ENCODE results near the gene OXGR1.

DNA sequence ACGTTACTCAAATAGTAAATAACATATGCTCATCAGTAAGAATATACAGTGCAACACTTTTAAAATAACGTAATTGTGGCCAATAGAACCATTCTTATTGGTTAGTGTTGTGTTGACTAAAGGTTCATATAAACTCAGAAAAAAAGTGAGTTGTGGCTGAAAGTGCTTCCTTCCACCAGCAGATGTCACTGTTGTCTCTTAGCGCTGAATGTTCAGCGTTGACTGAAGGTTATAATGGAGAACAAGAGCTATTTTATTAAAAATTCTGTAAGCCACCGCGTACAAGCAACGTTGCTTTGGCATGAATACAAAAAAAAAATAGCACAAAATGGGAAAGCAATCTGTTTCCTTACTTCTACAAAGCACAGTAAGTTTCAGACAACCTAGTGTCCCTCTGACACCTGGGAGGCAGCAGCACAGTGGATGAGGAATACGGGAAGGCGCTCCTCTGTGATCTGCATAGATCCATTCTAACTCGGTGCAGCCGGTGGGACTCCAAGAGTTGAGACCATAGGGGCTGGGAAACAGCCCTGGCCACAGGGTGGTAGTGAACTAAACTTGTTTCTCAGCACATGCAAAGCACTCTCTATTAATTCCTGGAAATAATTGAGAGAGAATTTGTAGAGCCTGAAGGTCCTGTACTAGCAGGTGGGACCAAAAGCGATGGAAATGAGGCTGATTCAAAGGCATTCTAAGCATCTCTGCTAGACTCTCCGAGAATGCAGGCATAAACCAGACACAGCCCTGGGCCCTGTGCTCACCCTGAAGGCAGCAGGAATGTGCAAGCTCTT lies 23.9 kb upstream of the OXGR1 start:
- TF ChIP-seq, protein P1, sequence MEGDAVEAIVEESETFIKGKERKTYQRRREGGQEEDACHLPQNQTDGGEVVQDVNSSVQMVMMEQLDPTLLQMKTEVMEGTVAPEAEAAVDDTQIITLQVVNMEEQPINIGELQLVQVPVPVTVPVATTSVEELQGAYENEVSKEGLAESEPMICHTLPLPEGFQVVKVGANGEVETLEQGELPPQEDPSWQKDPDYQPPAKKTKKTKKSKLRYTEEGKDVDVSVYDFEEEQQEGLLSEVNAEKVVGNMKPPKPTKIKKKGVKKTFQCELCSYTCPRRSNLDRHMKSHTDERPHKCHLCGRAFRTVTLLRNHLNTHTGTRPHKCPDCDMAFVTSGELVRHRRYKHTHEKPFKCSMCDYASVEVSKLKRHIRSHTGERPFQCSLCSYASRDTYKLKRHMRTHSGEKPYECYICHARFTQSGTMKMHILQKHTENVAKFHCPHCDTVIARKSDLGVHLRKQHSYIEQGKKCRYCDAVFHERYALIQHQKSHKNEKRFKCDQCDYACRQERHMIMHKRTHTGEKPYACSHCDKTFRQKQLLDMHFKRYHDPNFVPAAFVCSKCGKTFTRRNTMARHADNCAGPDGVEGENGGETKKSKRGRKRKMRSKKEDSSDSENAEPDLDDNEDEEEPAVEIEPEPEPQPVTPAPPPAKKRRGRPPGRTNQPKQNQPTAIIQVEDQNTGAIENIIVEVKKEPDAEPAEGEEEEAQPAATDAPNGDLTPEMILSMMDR (IDR thresholded peaks at IDR 0.05; ENCODE audit: low read length): peak; percentile 95
- TF ChIP-seq EZH2 (IDR thresholded peaks at IDR 0.05; ENCODE audit: borderline replicate concordance, low read length): no peak
